OCI-LY7 (cell line): Measurements from ENCODE around the gene NCKIPSD. TPM values are rescaled to one million over a fixed set of nuclear protein-coding genes. Genes with fewer than 3 reads are reported as not detected.
A peak's percentile ranks its signal among the peaks of the same experiment; 100 is the strongest.

Experiments used
- BruUV-seq: library from RNA; stranded (reverse); fragments of 400-500 nt; replicated peaks from 2 replicates; lab custom pipeline; 2021; lab: Mats Ljungman, UMichigan
- CTCF ChIA-PET: fragments of 300-600 bp; sonication (Branson Sonifier 250); formaldehyde crosslinking; loops from one replicate; lab custom pipeline; 2022; ENCODE audit warnings: antibody characterized with exemption; ENCODE audit not compliant: unreplicated experiment; lab: Charles Lee
- POLR2A ChIA-PET: fragments of 300-600 bp; sonication (Branson Sonifier 250); formaldehyde crosslinking; loops from one replicate; lab custom pipeline; 2022; ENCODE audit warnings: antibody characterized with exemption; lab: Charles Lee
- DNase-seq: peaks from one replicate; pipeline ENCODE4 v3.0.0-alpha.2; 2015; ENCODE audit warnings: low spot score
- H2AFZ ChIP-seq: fragments of 200-600 bp; sonication (generic), shearing (Covaris generic); 2 replicates; pipeline ENCODE4 v1.6.1; 2014; ENCODE audit warnings: mild to moderate bottlenecking, antibody characterized with exemption, low read length, moderate library complexity
- H3K27ac ChIP-seq: fragments of 200-600 bp; sonication (generic); 2 replicates; pipeline ENCODE4 v1.5.1; 2014; ENCODE audit warnings: mixed run types, low read depth, mild to moderate bottlenecking, moderate library complexity, low read length, inconsistent platforms; ENCODE audit not compliant: poor library complexity, severe bottlenecking
- H3K36me3 ChIP-seq: fragments of 200-600 bp; sonication (generic); 2 replicates; pipeline ENCODE4 v1.6.1; 2014; ENCODE audit warnings: mild to moderate bottlenecking, antibody characterized with exemption, low read length, moderate library complexity, mixed read lengths; ENCODE audit not compliant: insufficient read depth
- H3K4me1 ChIP-seq: fragments of 200-600 bp; sonication (generic); 2 replicates; pipeline ENCODE4 v1.5.1; 2014; ENCODE audit warnings: mild to moderate bottlenecking, low read length; ENCODE audit not compliant: insufficient read depth, poor library complexity, severe bottlenecking
- H3K4me2 ChIP-seq: fragments of 200-600 bp; sonication (generic); 2 replicates; pipeline ENCODE4 v1.6.1; 2014; ENCODE audit warnings: mild to moderate bottlenecking, low read length
- H3K4me3 ChIP-seq: fragments of 200-600 bp; sonication (generic); 2 replicates; pipeline ENCODE4 v1.5.1; 2014; ENCODE audit warnings: mild to moderate bottlenecking, low read depth, low read length; ENCODE audit not compliant: poor library complexity, severe bottlenecking
- H3K79me2 ChIP-seq: fragments of 200-600 bp; sonication (generic); 2 replicates; pipeline ENCODE4 v1.6.1; 2016; ENCODE audit warnings: low read depth, mild to moderate bottlenecking, low read length, moderate library complexity, mixed read lengths; ENCODE audit not compliant: insufficient read depth
- H3K9me2 ChIP-seq: fragments of 200-600 bp; sonication (generic); 2 replicates; pipeline ENCODE4 v1.6.1; 2016; ENCODE audit warnings: mild to moderate bottlenecking, low read length, mixed read lengths; ENCODE audit not compliant: insufficient read depth
- H3K9me3 ChIP-seq: fragments of 200-600 bp; sonication (generic); 2 replicates; pipeline ENCODE4 v1.6.1; 2014; ENCODE audit warnings: mild to moderate bottlenecking, mixed run types, low read length, mixed read lengths
- H4K20me1 ChIP-seq: fragments of 200-600 bp; sonication (generic); 2 replicates; pipeline ENCODE4 v1.6.1; 2014; ENCODE audit warnings: mild to moderate bottlenecking, antibody characterized with exemption, low read length, moderate library complexity, mixed read lengths; ENCODE audit not compliant: insufficient read depth
- EZH2phosphoT487 ChIP-seq: fragments of 200-600 bp; sonication (generic); IDR thresholded peaks from 2 replicates; pipeline ENCODE4 v1.6.1; 2018; ENCODE audit warnings: low read depth, borderline replicate concordance, mild to moderate bottlenecking, mixed run types, antibody characterized with exemption, low read length, moderate library complexity, mixed read lengths
- intact Hi-C: fragments of 100-400 bp; cut with micrococcal nuclease; formaldehyde crosslinking; loops from one replicate; pipeline ENCODE4 v1.10.0; 2022; ENCODE audit not compliant: unreplicated experiment
- total RNA-seq, 2 experiments: library from RNA; depleted of rRNA in 1 of 2; stranded (reverse); fragments of >200 nt in 1 of 2; shearing (Covaris generic) in 1 of 2; gene quantifications; 2 replicates each; pipeline ENCODE4 v1.2.3, GENCODE V29; 2014 to 2022
- TF ChIP-seq, protein P1 (sequence below): fragments of 200-600 bp; sonication (generic); conservative IDR thresholded peaks from 2 replicates; pipeline ENCODE4 v1.5.1; 2014; ENCODE audit warnings: mild to moderate bottlenecking, antibody characterized with exemption, low read length, moderate library complexity, mixed read lengths

The NCKIPSD gene
- total RNA-seq, 2 experiments from 2014 or later: 34.8 to 39.9 TPM

- Histone ChIP-seq H2AFZ (no peak overlapping the region), H3K4me2 (peak overlapping the region; percentile 98), H3K4me1 (peaks cover 25% of the 10 kb centered on the region), H3K9me2 (no peaks in the 10 kb centered on the region), H3K9me3 (no peaks in the 10 kb centered on the region), H4K20me1 (peaks cover 7% of the 10 kb centered on the region; the same call in 1 of the 2 replicates), H3K36me3 (peaks cover 52% of the 10 kb centered on the region), H3K79me2 (peaks cover 62% of the 10 kb centered on the region), H3K4me3 (peak overlapping the region; percentile 97), H3K27ac (no peak overlapping the region)
- DNase-seq: no peak
- intact Hi-C loops: no loop called here
- BruUV-seq: no TSS peak
- ChIA-PET POLR2A (interaction anchor here (0.6 to 1.2 kb wide), 2 partner anchors 23 to 181 kb away, joined by 3 to 5 read pairs; no protein-coding TSS in a partner anchor), CTCF (no interaction called here)
- TF ChIP-seq EZH2phosphoT487: no peak
- TF ChIP-seq, protein P1, sequence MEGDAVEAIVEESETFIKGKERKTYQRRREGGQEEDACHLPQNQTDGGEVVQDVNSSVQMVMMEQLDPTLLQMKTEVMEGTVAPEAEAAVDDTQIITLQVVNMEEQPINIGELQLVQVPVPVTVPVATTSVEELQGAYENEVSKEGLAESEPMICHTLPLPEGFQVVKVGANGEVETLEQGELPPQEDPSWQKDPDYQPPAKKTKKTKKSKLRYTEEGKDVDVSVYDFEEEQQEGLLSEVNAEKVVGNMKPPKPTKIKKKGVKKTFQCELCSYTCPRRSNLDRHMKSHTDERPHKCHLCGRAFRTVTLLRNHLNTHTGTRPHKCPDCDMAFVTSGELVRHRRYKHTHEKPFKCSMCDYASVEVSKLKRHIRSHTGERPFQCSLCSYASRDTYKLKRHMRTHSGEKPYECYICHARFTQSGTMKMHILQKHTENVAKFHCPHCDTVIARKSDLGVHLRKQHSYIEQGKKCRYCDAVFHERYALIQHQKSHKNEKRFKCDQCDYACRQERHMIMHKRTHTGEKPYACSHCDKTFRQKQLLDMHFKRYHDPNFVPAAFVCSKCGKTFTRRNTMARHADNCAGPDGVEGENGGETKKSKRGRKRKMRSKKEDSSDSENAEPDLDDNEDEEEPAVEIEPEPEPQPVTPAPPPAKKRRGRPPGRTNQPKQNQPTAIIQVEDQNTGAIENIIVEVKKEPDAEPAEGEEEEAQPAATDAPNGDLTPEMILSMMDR: no peak
These were observed 29.6 kb upstream of the NCKIPSD start for GRCh38 chr3:48715174-48715800.

GRCh38 chr3:48711727-48712126 lies 26.0 kb upstream of the NCKIPSD start:
- TF ChIP-seq EZH2phosphoT487: no peak
- TF ChIP-seq, protein P1: no peak
- Histone ChIP-seq H3K9me2 (no peaks in the 10 kb centered on the region), H4K20me1 (peaks cover 7% of the 10 kb centered on the region; the same call in 1 of the 2 replicates), H3K27ac (no peak overlapping the region), H3K4me1 (peaks cover 21% of the 10 kb centered on the region), H2AFZ (no peak overlapping the region), H3K4me2 (no peak overlapping the region), H3K9me3 (no peaks in the 10 kb centered on the region), H3K36me3 (peaks cover 80% of the 10 kb centered on the region), H3K4me3 (no peak overlapping the region), H3K79me2 (peaks cover 96% of the 10 kb centered on the region)
- ChIA-PET POLR2A (no interaction called here), CTCF (interaction anchor here (0.6 kb wide), 1 partner anchor 275 kb away, joined by 4 read pairs; no protein-coding TSS in a partner anchor)
- no TSS peak for BruUV-seq
- intact Hi-C loops: no loop called here
- no peak for DNase-seq

DNA sequence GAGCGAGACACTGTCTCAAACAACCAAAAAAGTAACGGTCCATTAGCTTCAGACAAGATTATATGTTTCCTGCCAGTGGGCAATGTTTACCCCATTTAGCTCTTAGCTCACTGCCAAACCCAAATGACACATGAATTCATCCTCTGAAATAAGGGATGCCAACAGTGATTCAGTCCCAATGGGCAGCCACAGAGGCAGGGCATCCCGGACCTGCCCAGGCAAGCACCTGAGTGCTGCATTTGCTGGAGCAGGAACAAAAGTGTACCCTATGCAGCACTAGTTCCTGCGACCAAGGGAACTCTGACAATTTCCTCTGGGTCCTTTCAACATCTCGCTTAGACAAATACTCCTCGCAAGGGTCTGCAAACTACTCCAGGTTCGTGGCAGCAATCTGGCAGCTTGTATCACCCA lies 23.3 kb upstream of the NCKIPSD start:
- no TSS peak for BruUV-seq
- ChIA-PET POLR2A (interaction anchor here (0.6 kb wide), 1 partner anchor 74 kb away, joined by 3 read pairs; the partner anchor contains the start of gene SLC26A6), CTCF (interaction anchor here (1.2 kb wide), 1 partner anchor 8 kb away, joined by 3 read pairs; the partner anchor contains the start of gene IP6K2)
- no peak overlapping the region for H3K4me2 ChIP-seq
- peaks cover 91% of the 10 kb centered on the region for H3K79me2 ChIP-seq
- intact Hi-C loops: no loop called here
- TF ChIP-seq, protein P1: no peak
- no peak for TF ChIP-seq EZH2phosphoT487
- no peaks in the 10 kb centered on the region for H3K9me3 ChIP-seq
- no peaks in the 10 kb centered on the region for H4K20me1 ChIP-seq
- H2AFZ ChIP-seq: no peak overlapping the region
- DNase-seq: no peak
- no peak overlapping the region for H3K27ac ChIP-seq
- peaks cover 85% of the 10 kb centered on the region for H3K36me3 ChIP-seq
- no peaks in the 10 kb centered on the region for H3K9me2 ChIP-seq
- no peak overlapping the region for H3K4me3 ChIP-seq
- H3K4me1 ChIP-seq: peaks cover 9% of the 10 kb centered on the region
